ENCODE measurements around the gene ATP13A4. TPM values are rescaled to one million over a fixed set of nuclear protein-coding genes. Genes with fewer than 3 reads are reported as not detected.

The ATP13A4 gene
- total RNA-seq (ENCODE audit: insufficient read depth, low replicate concordance) = 16.6 TPM

GRCh38 chr3:193554811-193555210 is at the start of gene ATP13A4:
TSS of gene ATP13A4 (minus strand) at chr3:193554895. CDS start at chr3:193554799, 96 bp downstream.
- no peak for DNase-seq (ENCODE audit: low spot score)

- no peak for DNase-seq (ENCODE audit: low spot score)
These were observed 44.7 kb upstream of the ATP13A4 start for GRCh38 chr3:193599393-193599792.

GRCh38 chr3:193598202-193598601 is 43.5 kb upstream of the ATP13A4 start:
- no peak for DNase-seq (ENCODE audit: low spot score)

- no peak for DNase-seq (ENCODE audit: low spot score)
These were observed 41.3 kb upstream of the ATP13A4 start for GRCh38 chr3:193595939-193596487.

- DNase-seq (ENCODE audit: low spot score) = no peak
These were observed 40.4 kb upstream of the ATP13A4 start for GRCh38 chr3:193594946-193595689.

- DNase-seq (ENCODE audit: low spot score) = peak; percentile 32
These were observed 39.0 kb upstream of the ATP13A4 start for GRCh38 chr3:193593668-193594030.

- peak; percentile 99 for DNase-seq (ENCODE audit: low spot score)
These were observed 38.4 kb upstream of the ATP13A4 start, which contains the start of gene OPA1 for GRCh38 chr3:193592841-193593667. TSS of gene OPA1 (plus strand) at chr3:193593208. CDS start at chr3:193593378, 170 bp downstream.

GRCh38 chr3:193590088-193590856 is 35.6 kb upstream of the ATP13A4 start:
- no peak for DNase-seq (ENCODE audit: low spot score)

- no peak for DNase-seq (ENCODE audit: low spot score)
These were observed 34.9 kb upstream of the ATP13A4 start for GRCh38 chr3:193589616-193590015.

- no peak for DNase-seq (ENCODE audit: low spot score)
These were observed 34.4 kb upstream of the ATP13A4 start for GRCh38 chr3:193589129-193589528.

GRCh38 chr3:193586526-193586925 is 31.8 kb upstream of the ATP13A4 start:
- no peak for DNase-seq (ENCODE audit: low spot score)

- no peak for DNase-seq (ENCODE audit: low spot score)
These were observed 30.8 kb upstream of the ATP13A4 start for GRCh38 chr3:193585530-193585929.

GRCh38 chr3:193574488-193575070 is 19.9 kb upstream of the ATP13A4 start:
- DNase-seq (ENCODE audit: low spot score) = no peak

GRCh38 chr3:193573403-193574191 is 18.9 kb upstream of the ATP13A4 start:
- no peak for DNase-seq (ENCODE audit: low spot score)

- DNase-seq (ENCODE audit: low spot score) = peak; percentile 72
These were observed 17.8 kb upstream of the ATP13A4 start for GRCh38 chr3:193572426-193572908.

- no peak for DNase-seq (ENCODE audit: low spot score)
These were observed 14.4 kb upstream of the ATP13A4 start for GRCh38 chr3:193569119-193569518.

GRCh38 chr3:193564012-193564411 is 9.3 kb upstream of the ATP13A4 start:
- DNase-seq (ENCODE audit: low spot score) = no peak

GRCh38 chr3:193563426-193563825 is 8.7 kb upstream of the ATP13A4 start:
- no peak for DNase-seq (ENCODE audit: low spot score)

GRCh38 chr3:193560870-193561269 is 6.2 kb upstream of the ATP13A4 start:
- no peak for DNase-seq (ENCODE audit: low spot score)

GRCh38 chr3:193560091-193560490 is 5.4 kb upstream of the ATP13A4 start:
- no peak for DNase-seq (ENCODE audit: low spot score)
